Left ventricle myocardium inferior (tissue), 1 donor: ENCODE data around the gene PXK. TPM values are rescaled to one million over a fixed set of nuclear protein-coding genes. Genes with fewer than 3 reads are reported as not detected.
A peak's percentile ranks its signal among the peaks of the same experiment; 100 is the strongest.

Experiments
- DNase-seq: peaks from one replicate; pipeline ENCODE4 v3.0.0-alpha.2; 2020
- H3K27ac ChIP-seq: fragments of 200-600 bp; replicated peaks from 2 replicates; pipeline ENCODE4 v1.8.0; 2021
- H3K27me3 ChIP-seq: fragments of 200-600 bp; 2 replicates; pipeline ENCODE4 v1.8.0; 2021; ENCODE audit warnings: low read depth
- H3K36me3 ChIP-seq: fragments of 200-600 bp; 2 replicates; pipeline ENCODE4 v1.8.0; 2021
- H3K4me1 ChIP-seq: fragments of 200-600 bp; 2 replicates; pipeline ENCODE4 v1.8.0; 2021
- H3K4me3 ChIP-seq: fragments of 200-600 bp; 2 replicates; pipeline ENCODE4 v1.8.0; 2021; ENCODE audit warnings: mild to moderate bottlenecking, moderate library complexity
- H3K9me3 ChIP-seq: fragments of 200-600 bp; replicated peaks from 2 replicates; pipeline ENCODE4 v1.8.0; 2021
- CTCF ChIP-seq: fragments of 200-600 bp; IDR thresholded peaks from 2 replicates; pipeline ENCODE4 v1.8.0; 2021; ENCODE audit warnings: antibody characterized with exemption, mild to moderate bottlenecking, borderline replicate concordance
- intact Hi-C: fragments of 100-400 bp; cut with micrococcal nuclease; formaldehyde crosslinking; loops from one replicate; pipeline ENCODE4 v1.11.0; 2022
- total RNA-seq: library from RNA; stranded (reverse); fragmentation: NEBNext Ultra II Directional; extraction: Animal tissue kit (Norgen Biotek cat#: 25700); gene quantifications from one replicate; pipeline ENCODE4 v1.2.1, GENCODE V29; 2021
- donor health status: DM: no; HTN: yes; CAD: no; lungs with severe emphysema.

Gene PXK
- total RNA-seq, 1 donor from 2014 or later: 9.2 TPM

- H3K27me3 ChIP-seq: no peaks in the 10 kb centered on the region
- intact Hi-C loops: no loop called here
- no peak for TF ChIP-seq CTCF
Measured at GRCh38 chr3:58377750-58378149, 45.1 kb downstream of the PXK start.

GRCh38 chr3:58379351-58380073, 46.8 kb downstream of the PXK start:
- H3K4me3 ChIP-seq: no peak overlapping the region
- no peak for TF ChIP-seq CTCF
- H3K36me3 ChIP-seq: peaks cover 7% of the 10 kb centered on the region
- no peaks in the 10 kb centered on the region for H3K4me1 ChIP-seq
- no peaks in the 10 kb centered on the region for H3K27me3 ChIP-seq
- DNase-seq: no peak
- intact Hi-C loops: no loop called here
- no peak overlapping the region for H3K27ac ChIP-seq
- no peaks in the 10 kb centered on the region for H3K9me3 ChIP-seq

More at GRCh38 chr3:58377750-58378149, 45.1 kb downstream of the PXK start:
- H3K27ac ChIP-seq: no peak overlapping the region
- H3K4me1 ChIP-seq: no peaks in the 10 kb centered on the region
- no peak for DNase-seq
- H3K36me3 ChIP-seq: peaks cover 6% of the 10 kb centered on the region
- H3K9me3 ChIP-seq: no peaks in the 10 kb centered on the region
- H3K4me3 ChIP-seq: no peak overlapping the region

GRCh38 chr3:58383476-58383875, 50.8 kb downstream of the PXK start:
- no peak overlapping the region for H3K27ac ChIP-seq

GRCh38 chr3:58383904-58384303, 51.2 kb downstream of the PXK start:
- Histone ChIP-seq H3K4me3 (no peak overlapping the region), H3K4me1 (peaks cover 32% of the 10 kb centered on the region), H3K27me3 (no peaks in the 10 kb centered on the region), H3K27ac (peak overlapping the region; percentile 17), H3K36me3 (peaks cover 7% of the 10 kb centered on the region), H3K9me3 (no peaks in the 10 kb centered on the region)
- TF ChIP-seq CTCF: no peak
- no peak for DNase-seq
- intact Hi-C loops: no loop called here

More at GRCh38 chr3:58383476-58383875, 50.8 kb downstream of the PXK start:
- intact Hi-C loops: no loop called here
- H3K36me3 ChIP-seq: peaks cover 7% of the 10 kb centered on the region
- H3K9me3 ChIP-seq: no peaks in the 10 kb centered on the region
- H3K27me3 ChIP-seq: no peaks in the 10 kb centered on the region
- peaks cover 28% of the 10 kb centered on the region for H3K4me1 ChIP-seq
- no peak overlapping the region for H3K4me3 ChIP-seq
- DNase-seq: no peak
- no peak for TF ChIP-seq CTCF

- intact Hi-C loops: no loop called here
- H3K4me1 ChIP-seq: peaks cover 38% of the 10 kb centered on the region
- no peak for DNase-seq
- peak overlapping the region; percentile 17 for H3K27ac ChIP-seq
- no peak overlapping the region for H3K4me3 ChIP-seq
- no peaks in the 10 kb centered on the region for H3K27me3 ChIP-seq
- no peak for TF ChIP-seq CTCF
- peaks cover 7% of the 10 kb centered on the region for H3K36me3 ChIP-seq
- no peaks in the 10 kb centered on the region for H3K9me3 ChIP-seq
Measured at GRCh38 chr3:58384381-58385090, 51.8 kb downstream of the PXK start.
